GM18508 (cell line): Measurements from ENCODE around the gene BDH1.
A peak's percentile ranks its signal among the peaks of the same experiment; 100 is the strongest.
"Not testable (repeated sequence)": the region's sequence is repeated elsewhere in the genome, so short reads cannot be mapped to it uniquely, and the experiment has no call there.

Source experiments
- ATAC-seq: cut with Tn5 transposase; IDR thresholded peaks from one replicate; pipeline ENCODE4 v1.9.1; 2021; ENCODE audit warnings: moderate number of reproducible peaks; ENCODE audit not compliant: insufficient read depth, unreplicated experiment

BDH1 gene

GRCh38 chr3:197580253-197580691 lies 24.5 kb upstream of the BDH1 start:
- no peak for ATAC-seq

GRCh38 chr3:197578376-197578775 lies 22.6 kb upstream of the BDH1 start:
- ATAC-seq, result no peak

- no peak for ATAC-seq
These were observed 21.8 kb upstream of the BDH1 start for GRCh38 chr3:197577366-197578074.

- ATAC-seq, result no peak
These were observed 21.1 kb upstream of the BDH1 start for GRCh38 chr3:197576838-197577237.

- ATAC-seq, result no peak
These were observed 19.6 kb upstream of the BDH1 start for GRCh38 chr3:197575362-197575761.

GRCh38 chr3:197574396-197574991 lies 18.7 kb upstream of the BDH1 start:
- ATAC-seq, result not testable (repeated sequence)

GRCh38 chr3:197573048-197573767 lies 17.4 kb upstream of the BDH1 start:
- ATAC-seq, result no peak

- not testable (repeated sequence) for ATAC-seq
These were observed 16.1 kb upstream of the BDH1 start for GRCh38 chr3:197571880-197572172.

- ATAC-seq, result not testable (repeated sequence)
These were observed 15.5 kb upstream of the BDH1 start for GRCh38 chr3:197571074-197571879.

- ATAC-seq, result not testable (repeated sequence)
These were observed 13.7 kb upstream of the BDH1 start for GRCh38 chr3:197569433-197569832.

GRCh38 chr3:197567904-197568681 lies 12.3 kb upstream of the BDH1 start:
- ATAC-seq, result no peak

- ATAC-seq, result not testable (repeated sequence)
These were observed 10.4 kb upstream of the BDH1 start for GRCh38 chr3:197566155-197566554.

GRCh38 chr3:197564097-197564843 lies 8.5 kb upstream of the BDH1 start:
- ATAC-seq, result no peak

GRCh38 chr3:197562398-197563251 lies 6.9 kb upstream of the BDH1 start:
- ATAC-seq, result no peak

- ATAC-seq, result no peak
These were observed 6.2 kb upstream of the BDH1 start for GRCh38 chr3:197561926-197562325.

- no peak for ATAC-seq
These were observed 3.9 kb upstream of the BDH1 start for GRCh38 chr3:197559651-197560050.

GRCh38 chr3:197554562-197555280 lies 1.0 kb downstream of the BDH1 start:
- peak; percentile 92 for ATAC-seq

GRCh38 chr3:197554196-197554561 lies 1.6 kb downstream of the BDH1 start:
- peak; percentile 5 for ATAC-seq
